Activated CD8-positive, alpha-beta T cell treated with anti-CD3 and anti-CD28 coated beads for 36 hours (primary cell): ENCODE data around the gene DNHD1. TPM values are rescaled to one million over a fixed set of nuclear protein-coding genes. Genes with fewer than 3 reads are reported as not detected.

Experiments
- ATAC-seq: fragments of 200-7000 bp; cut with Tn5 transposase; one replicate; pipeline ENCODE4 v1.10.0; 2021; ENCODE audit warnings: mild to moderate bottlenecking, moderate library complexity
- CTCF ChIA-PET: fragments of 350-600 bp; sonication (Branson Sonifier 250); formaldehyde crosslinking; loops from one replicate; lab custom pipeline; 2021; ENCODE audit warnings: antibody characterized with exemption; lab: Charles Lee
- POLR2A ChIA-PET: fragments of 350-600 bp; sonication (Branson Sonifier 250); formaldehyde crosslinking; loops from one replicate; lab custom pipeline; 2021; ENCODE audit warnings: antibody characterized with exemption; lab: Charles Lee
- DNase-seq: peaks from one replicate; pipeline ENCODE4 v3.0.0-alpha.2; 2020
- H3K27ac Mint-ChIP-seq: one replicate; pipeline ENCODE4 v1.8.0; 2021; ENCODE audit warnings: mild to moderate bottlenecking, mixed read lengths
- H3K27me3 Mint-ChIP-seq: one replicate; pipeline ENCODE4 v1.8.0; 2021; ENCODE audit warnings: mixed read lengths
- H3K36me3 Mint-ChIP-seq: one replicate; pipeline ENCODE4 v1.8.0; 2021; ENCODE audit warnings: low read depth, mixed read lengths
- H3K4me1 Mint-ChIP-seq: one replicate; pipeline ENCODE4 v1.8.0; 2021; ENCODE audit warnings: low read depth, mixed read lengths
- H3K4me3 Mint-ChIP-seq: one replicate; pipeline ENCODE4 v1.8.0; 2021; ENCODE audit warnings: mild to moderate bottlenecking, moderate library complexity, mixed read lengths
- H3K9me3 Mint-ChIP-seq: one replicate; pipeline ENCODE4 v1.8.0; 2021; ENCODE audit warnings: mixed read lengths
- CTCF ChIP-seq: fragments of 200-600 bp; IDR thresholded peaks from one replicate; pipeline ENCODE4 v1.8.0; 2022; ENCODE audit warnings: antibody characterized with exemption, mild to moderate bottlenecking
- intact Hi-C: fragments of 100-400 bp; cut with micrococcal nuclease; formaldehyde crosslinking; loops from one replicate; pipeline ENCODE4 v1.10.0; 2022
- total RNA-seq, 2 experiments: library from RNA; stranded (reverse); gene quantifications; one replicate each; pipeline ENCODE4 v1.2.3, GENCODE V29; 2021

Gene DNHD1
- total RNA-seq, 2 experiments from 2014 or later, result 27.5 to 28.2 TPM

- ATAC-seq (peak; percentile 34), DNase-seq (peak; percentile 86)
- no peak overlapping the region for H3K27ac Mint-ChIP-seq
- intact Hi-C loops, result loop anchor here (2.0 to 10.0 kb wide), 3 partner anchors 48 to 212 kb away; partner anchors contain the start of genes DCHS1, MRPL17 and SMPD1
- peaks cover 49% of the 10 kb centered on the region for H3K36me3 Mint-ChIP-seq
- H3K4me1 Mint-ChIP-seq, result peaks cover 59% of the 10 kb centered on the region
- ChIA-PET POLR2A (interaction anchor here (1.2 to 7.8 kb wide), 3 partner anchors 12 to 140 kb away, joined by 3 to 48 read pairs (median 18); partner anchors contain the start of genes MRPL17 and TPP1), CTCF (interaction anchor here (0.8 to 1.7 kb wide), 5 partner anchors 13 to 228 kb away, joined by 3 to 7 read pairs (median 3); partner anchors contain the start of gene MRPL17)
- TF ChIP-seq CTCF, result no peak
- H3K9me3 Mint-ChIP-seq, result no peaks in the 10 kb centered on the region
- H3K4me3 Mint-ChIP-seq, result no peak overlapping the region
- H3K27me3 Mint-ChIP-seq, result no peaks in the 10 kb centered on the region
Measured at GRCh38 chr11:6606471-6607189, 109.5 kb downstream of the DNHD1 start.

GRCh38 chr11:6607190-6607795 is 110.2 kb downstream of the DNHD1 start:
- peaks cover 49% of the 10 kb centered on the region for H3K36me3 Mint-ChIP-seq
- H3K9me3 Mint-ChIP-seq, result no peaks in the 10 kb centered on the region
- H3K4me3 Mint-ChIP-seq, result peak overlapping the region; percentile 20
- peaks cover 53% of the 10 kb centered on the region for H3K4me1 Mint-ChIP-seq
- H3K27ac Mint-ChIP-seq, result peak overlapping the region; percentile 72
- CTCF ChIA-PET, result interaction anchor here (0.5 to 1.7 kb wide), 5 partner anchors 14 to 228 kb away, joined by 3 to 7 read pairs (median 3); partner anchors contain the start of gene MRPL17
- intact Hi-C loops, result loop anchor here (2.0 to 10.0 kb wide), 3 partner anchors 48 to 212 kb away; partner anchors contain the start of genes DCHS1, MRPL17 and SMPD1
- no peaks in the 10 kb centered on the region for H3K27me3 Mint-ChIP-seq
- ATAC-seq (no peak), DNase-seq (no peak)
- POLR2A ChIA-PET, result interaction anchor here (1.2 to 7.8 kb wide), 4 partner anchors 11 to 139 kb away, joined by 3 to 48 read pairs (median 10); partner anchors contain the start of genes MRPL17, TIMM10B and TPP1
- TF ChIP-seq CTCF, result no peak

GRCh38 chr11:6608011-6608410 is 110.9 kb downstream of the DNHD1 start:
- ChIA-PET POLR2A (interaction anchor here (1.1 to 7.8 kb wide), 5 partner anchors 11 to 138 kb away, joined by 3 to 48 read pairs (median 3); partner anchors contain the start of genes MRPL17, TIMM10B and TPP1), CTCF (interaction anchor here (1.3 to 1.7 kb wide), 3 partner anchors 75 to 147 kb away, joined by 4 to 7 read pairs (median 5); partner anchors contain the start of gene MRPL17)
- Mint-ChIP-seq H3K36me3 (peaks cover 49% of the 10 kb centered on the region), H3K9me3 (no peaks in the 10 kb centered on the region), H3K4me3 (no peak overlapping the region), H3K4me1 (peaks cover 50% of the 10 kb centered on the region), H3K27me3 (no peaks in the 10 kb centered on the region), H3K27ac (peak overlapping the region; percentile 72)
- ATAC-seq (no peak), DNase-seq (no peak)
- intact Hi-C loops, result loop anchor here (10.0 kb wide), 2 partner anchors 47 to 213 kb away; partner anchors contain the start of genes DCHS1 and SMPD1
- TF ChIP-seq CTCF, result no peak

- Mint-ChIP-seq H3K4me3 (no peak overlapping the region), H3K4me1 (peaks cover 50% of the 10 kb centered on the region), H3K27me3 (no peaks in the 10 kb centered on the region), H3K36me3 (peaks cover 49% of the 10 kb centered on the region), H3K27ac (peak overlapping the region; percentile 72), H3K9me3 (no peaks in the 10 kb centered on the region)
- DNase-seq (no peak), ATAC-seq (no peak)
- TF ChIP-seq CTCF, result no peak
- intact Hi-C loops, result loop anchor here (10.0 kb wide), 2 partner anchors 46 to 214 kb away; partner anchors contain the start of genes DCHS1 and SMPD1
- ChIA-PET CTCF (interaction anchor here (0.7 to 1.4 kb wide), 4 partner anchors 74 to 146 kb away, joined by 3 to 5 read pairs (median 4); partner anchors contain the start of gene MRPL17), POLR2A (interaction anchor here (1.1 to 7.8 kb wide), 5 partner anchors 10 to 127 kb away, joined by 3 to 48 read pairs (median 4); partner anchors contain the start of genes MRPL17, TIMM10B and TPP1)
Measured at GRCh38 chr11:6608726-6609501, 111.8 kb downstream of the DNHD1 start.
